Esophagus (tissue), 2 donors: ENCODE data around the gene CNIH2. TPM values are rescaled to one million over a fixed set of nuclear protein-coding genes. Genes with fewer than 3 reads are reported as not detected.

ENCODE experiments used
- H3K27ac ChIP-seq, 2 donors: one replicate each; pipeline ENCODE4 v1.5.1; 2013; ENCODE audit warnings: low read depth in 2 of 2, mild to moderate bottlenecking in 2 of 2, inconsistent platforms in 1 of 2, low read length in 1 of 2, moderate library complexity in 1 of 2
- H3K27me3 ChIP-seq, 2 donors: one replicate each; pipeline ENCODE4 v1.6.1; 2013; ENCODE audit warnings: low read length in 2 of 2, control low read depth in 1 of 2, mild to moderate bottlenecking in 1 of 2; ENCODE audit not compliant: insufficient read depth in 2 of 2, control insufficient read depth in 1 of 2
- H3K36me3 ChIP-seq, 2 donors: one replicate each; pipeline ENCODE4 v1.6.1; 2013; ENCODE audit warnings: low read length in 1 of 2; ENCODE audit not compliant: control insufficient read depth in 2 of 2, insufficient read depth in 2 of 2
- H3K4me1 ChIP-seq, 2 donors: one replicate each; pipeline ENCODE4 v1.6.1; 2013; ENCODE audit warnings: low read length in 1 of 2; ENCODE audit not compliant: control insufficient read depth in 2 of 2, insufficient read depth in 2 of 2
- H3K4me3 ChIP-seq, 2 donors: one replicate each; pipeline ENCODE4 v1.5.1; 2013; ENCODE audit warnings: low read length in 2 of 2, mild to moderate bottlenecking in 2 of 2, low read depth in 1 of 2, moderate library complexity in 1 of 2
- H3K9me3 ChIP-seq, 2 donors: one replicate each; pipeline ENCODE4 v1.6.1; 2013; ENCODE audit warnings: mild to moderate bottlenecking in 2 of 2, low read depth in 1 of 2, low read length in 1 of 2, moderate library complexity in 1 of 2; ENCODE audit not compliant: control insufficient read depth in 2 of 2, insufficient read depth in 1 of 2
- WGBS, 2 donors: extraction: QIAGEN DNeasy Blood & Tissue Kit; methylation state at CpG; one replicate each; pipeline ENCODE4 v1.1.7; 2013; 5-methylcytosine and 5-hydroxymethylcytosine counted together
- polyA plus RNA-seq, 2 donors: library from polyadenylated mRNA; stranded (reverse); fragments of 200-250 nt; gene quantifications; one replicate each; pipeline ENCODE4 v1.2.3, GENCODE V29; 2013
- donor health status: healthy with polysubstance abuse.
- donor health status: Bipolar disorder and iron deficiency.

The CNIH2 gene
- polyA plus RNA-seq, 2 donors = 0.62 to 0.77 TPM

GRCh38 chr11:66292543-66293332 is 14.8 kb downstream of the CNIH2 start:
- Histone ChIP-seq H3K9me3 (no peaks in the 10 kb centered on the region), H3K4me1 (peaks cover 9 to 27% of the 10 kb centered on the region in 2 donors), H3K27ac (no peak overlapping the region), H3K4me3 (no peak overlapping the region), H3K27me3 (peaks cover 0 to 9% of the 10 kb centered on the region in 2 donors), H3K36me3 (no peaks in the 10 kb centered on the region)
- WGBS, 2 donors = 41 to 47% methylated on average over 17 of the region's 17 CpGs

- WGBS, 2 donors = 62 to 67% methylated on average over 4 of the region's 4 CpGs
- no peaks in the 10 kb centered on the region for H3K9me3 ChIP-seq
- H3K27me3 ChIP-seq = peaks cover 0 to 9% of the 10 kb centered on the region in 2 donors
- no peak overlapping the region for H3K4me3 ChIP-seq
- H3K27ac ChIP-seq = no peak overlapping the region
- H3K36me3 ChIP-seq = no peaks in the 10 kb centered on the region
- peaks cover 5 to 21% of the 10 kb centered on the region in 2 donors for H3K4me1 ChIP-seq
Measured at GRCh38 chr11:66293352-66293751, 15.4 kb downstream of the CNIH2 start.

- Histone ChIP-seq H3K36me3 (no peaks in the 10 kb centered on the region), H3K4me3 (no peak overlapping the region), H3K9me3 (no peaks in the 10 kb centered on the region), H3K27ac (no peak overlapping the region), H3K27me3 (peaks cover 0 to 9% of the 10 kb centered on the region in 2 donors), H3K4me1 (peaks cover 5 to 19% of the 10 kb centered on the region in 2 donors)
- 78 to 79% methylated on average over 29 to 30 of the region's 30 CpGs for WGBS, 2 donors
Measured at GRCh38 chr11:66293777-66294625, 16.0 kb downstream of the CNIH2 start.

- H3K27me3 ChIP-seq = peaks cover 0 to 9% of the 10 kb centered on the region in 2 donors
- H3K4me3 ChIP-seq = no peak overlapping the region
- no peaks in the 10 kb centered on the region for H3K36me3 ChIP-seq
- H3K4me1 ChIP-seq = peaks cover 1 to 16% of the 10 kb centered on the region in 2 donors
- no peak overlapping the region for H3K27ac ChIP-seq
- 82% methylated on average over 120 to 123 of the region's 123 CpGs for WGBS, 2 donors
- no peaks in the 10 kb centered on the region for H3K9me3 ChIP-seq
Measured at GRCh38 chr11:66294626-66295620, 16.9 kb downstream of the CNIH2 start.

- Histone ChIP-seq H3K36me3 (no peaks in the 10 kb centered on the region), H3K4me3 (no peak overlapping the region), H3K9me3 (no peaks in the 10 kb centered on the region), H3K27me3 (peaks cover 0 to under 1% of the 10 kb centered on the region in 2 donors), H3K27ac (no peak overlapping the region), H3K4me1 (peaks cover 0 to 3% of the 10 kb centered on the region in 2 donors)
- 56 to 57% methylated on average over 8 of the region's 8 CpGs for WGBS, 2 donors
Measured at GRCh38 chr11:66297610-66298009, 19.6 kb downstream of the CNIH2 start.

- Histone ChIP-seq H3K36me3 (no peaks in the 10 kb centered on the region), H3K4me1 (no peaks in the 10 kb centered on the region), H3K9me3 (no peaks in the 10 kb centered on the region), H3K27ac (no peak overlapping the region), H3K4me3 (no peak overlapping the region), H3K27me3 (no peaks in the 10 kb centered on the region)
- 70 to 72% methylated on average over 3 of the region's 3 CpGs for WGBS, 2 donors
Measured at GRCh38 chr11:66299186-66299585, 21.2 kb downstream of the CNIH2 start.

GRCh38 chr11:66302656-66303055 is 24.7 kb downstream of the CNIH2 start:
- Histone ChIP-seq H3K4me3 (no peak overlapping the region), H3K27me3 (no peaks in the 10 kb centered on the region), H3K9me3 (no peaks in the 10 kb centered on the region), H3K36me3 (no peaks in the 10 kb centered on the region), H3K27ac (no peak overlapping the region), H3K4me1 (no peaks in the 10 kb centered on the region)
- 89% methylated on average over 12 of the region's 12 CpGs for WGBS, 2 donors

- Histone ChIP-seq H3K36me3 (no peaks in the 10 kb centered on the region), H3K9me3 (no peaks in the 10 kb centered on the region)
- 60 to 70% methylated on average over 3 of the region's 3 CpGs for WGBS, 2 donors
Measured at GRCh38 chr11:66309475-66309874, 31.5 kb downstream of the CNIH2 start.

GRCh38 chr11:66310324-66310723 is 32.3 kb downstream of the CNIH2 start:
- H3K27ac ChIP-seq = no peak overlapping the region
- H3K9me3 ChIP-seq = no peaks in the 10 kb centered on the region
- H3K4me3 ChIP-seq = no peak overlapping the region
- H3K36me3 ChIP-seq = no peaks in the 10 kb centered on the region
- no peaks in the 10 kb centered on the region for H3K27me3 ChIP-seq
- peaks cover 0 to 5% of the 10 kb centered on the region in 2 donors for H3K4me1 ChIP-seq
- 65 to 77% methylated on average over 8 of the region's 8 CpGs for WGBS, 2 donors

More at GRCh38 chr11:66309475-66309874, 31.5 kb downstream of the CNIH2 start:
- Histone ChIP-seq H3K27ac (no peak overlapping the region), H3K4me1 (peaks cover 0 to 3% of the 10 kb centered on the region in 2 donors), H3K4me3 (no peak overlapping the region), H3K27me3 (no peaks in the 10 kb centered on the region)
